Neuron (in vitro differentiated cells): ENCODE results near the gene SLC8A2.

Source experiments
- H2AFZ ChIP-seq: one replicate; pipeline ENCODE4 v1.6.1; 2013; ENCODE audit warnings: low read depth, mild to moderate bottlenecking, inconsistent platforms, low read length, moderate library complexity
- H3K27me3 ChIP-seq: one replicate; pipeline ENCODE4 v1.6.1; 2013; ENCODE audit warnings: low read length; ENCODE audit not compliant: insufficient read depth
- H3K36me3 ChIP-seq: one replicate; pipeline ENCODE4 v1.6.1; 2013; ENCODE audit warnings: low read length; ENCODE audit not compliant: insufficient read depth
- H3K4me1 ChIP-seq: one replicate; pipeline ENCODE4 v1.6.1; 2013; ENCODE audit warnings: low read length; ENCODE audit not compliant: insufficient read depth
- H3K4me3 ChIP-seq: 2 replicates; pipeline ENCODE4 v1.5.1; 2013; ENCODE audit warnings: mild to moderate bottlenecking, low read length, moderate library complexity
- H3K9me3 ChIP-seq: one replicate; pipeline ENCODE4 v1.6.1; 2013; ENCODE audit warnings: low read length

The SLC8A2 gene

DNA sequence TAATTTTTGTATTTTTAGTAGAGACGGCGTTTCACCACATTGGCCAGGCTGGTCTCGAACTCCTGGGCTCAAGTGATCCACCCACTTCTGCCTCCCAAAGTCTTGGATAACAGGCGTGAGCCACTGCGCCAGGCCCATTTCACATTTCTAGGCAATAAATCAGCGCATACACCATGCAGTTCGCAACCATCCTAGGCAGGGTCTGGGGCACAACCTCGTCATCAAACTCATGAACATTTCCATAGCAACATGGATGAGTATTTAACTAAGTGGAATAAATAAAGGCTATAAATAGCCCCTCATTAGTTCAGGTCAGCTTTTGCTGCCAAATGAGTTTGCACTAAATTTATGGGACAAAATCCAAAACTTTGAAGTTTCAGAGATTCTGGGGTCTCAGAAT is 60.6 kb downstream of the SLC8A2 start:
- no peak overlapping the region for H2AFZ ChIP-seq
- no peak overlapping the region for H3K4me3 ChIP-seq
- H3K4me1 ChIP-seq, result no peaks in the 10 kb centered on the region
- peaks cover 28% of the 10 kb centered on the region for H3K36me3 ChIP-seq
- H3K9me3 ChIP-seq, result no peaks in the 10 kb centered on the region
- H3K27me3 ChIP-seq, result no peaks in the 10 kb centered on the region

DNA sequence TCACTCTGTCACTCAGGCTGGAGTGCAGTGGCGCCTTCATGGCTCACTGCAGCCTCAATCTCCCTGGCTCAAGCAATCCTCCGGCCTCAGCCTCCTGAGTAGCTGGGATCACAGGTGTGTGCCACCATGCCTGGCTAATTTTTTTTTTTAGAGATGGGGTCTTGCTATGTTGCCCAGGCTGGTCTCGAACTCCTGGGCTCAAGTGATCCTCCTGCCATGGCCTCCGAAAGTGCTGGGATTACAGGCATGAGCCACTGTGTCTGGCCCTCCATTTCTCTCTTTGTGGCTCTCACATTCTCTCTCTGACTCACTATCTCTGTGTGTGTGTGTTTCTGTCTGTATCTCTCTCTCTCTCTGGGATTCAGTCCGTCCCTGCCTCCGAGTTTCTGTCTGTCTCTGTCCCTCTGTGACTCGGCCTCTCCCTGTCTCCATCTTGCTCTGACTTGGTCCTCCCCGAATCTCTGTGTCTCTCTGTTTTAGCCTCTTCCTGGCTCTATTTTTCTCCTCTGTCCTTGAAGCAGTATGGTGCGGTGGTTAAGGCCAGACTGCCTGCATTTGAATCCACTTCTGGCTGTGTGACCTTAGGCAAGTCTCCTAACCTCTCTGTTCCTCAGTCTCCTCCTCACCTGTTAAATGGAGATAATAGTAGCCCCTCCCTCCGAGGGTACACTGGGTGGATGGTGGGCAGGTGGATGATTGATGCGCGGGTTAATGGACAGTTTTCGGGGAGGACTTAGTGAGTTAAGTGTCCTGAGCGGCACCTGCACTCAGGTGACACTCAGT is 63.3 kb downstream of the SLC8A2 start:
- Histone ChIP-seq H3K36me3 (peaks cover 32% of the 10 kb centered on the region), H3K27me3 (no peaks in the 10 kb centered on the region), H3K4me1 (no peaks in the 10 kb centered on the region), H2AFZ (no peak overlapping the region), H3K4me3 (no peak overlapping the region), H3K9me3 (no peaks in the 10 kb centered on the region)

DNA sequence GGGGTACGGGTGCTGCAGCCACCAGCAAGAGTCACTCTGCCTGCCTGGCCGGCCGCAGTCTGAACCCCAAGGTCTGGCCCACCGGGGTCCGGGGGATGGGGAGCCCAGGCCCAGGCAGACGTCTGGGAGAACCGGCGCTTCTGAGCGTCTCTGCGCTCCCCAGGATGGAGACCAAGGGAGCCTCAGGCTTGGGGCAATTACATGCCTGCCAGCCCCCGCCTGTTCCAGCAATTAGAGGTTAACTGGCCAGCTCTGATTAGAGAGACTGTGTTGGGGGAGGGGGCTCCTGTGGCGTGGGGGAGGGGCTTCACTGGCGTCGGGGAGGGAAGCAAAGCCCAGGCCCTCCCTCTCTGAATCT is 64.3 kb downstream of the SLC8A2 start:
- Histone ChIP-seq H3K36me3 (peaks cover 29% of the 10 kb centered on the region), H3K9me3 (no peaks in the 10 kb centered on the region), H3K4me3 (no peak overlapping the region), H3K4me1 (no peaks in the 10 kb centered on the region), H2AFZ (no peak overlapping the region), H3K27me3 (no peaks in the 10 kb centered on the region)

DNA sequence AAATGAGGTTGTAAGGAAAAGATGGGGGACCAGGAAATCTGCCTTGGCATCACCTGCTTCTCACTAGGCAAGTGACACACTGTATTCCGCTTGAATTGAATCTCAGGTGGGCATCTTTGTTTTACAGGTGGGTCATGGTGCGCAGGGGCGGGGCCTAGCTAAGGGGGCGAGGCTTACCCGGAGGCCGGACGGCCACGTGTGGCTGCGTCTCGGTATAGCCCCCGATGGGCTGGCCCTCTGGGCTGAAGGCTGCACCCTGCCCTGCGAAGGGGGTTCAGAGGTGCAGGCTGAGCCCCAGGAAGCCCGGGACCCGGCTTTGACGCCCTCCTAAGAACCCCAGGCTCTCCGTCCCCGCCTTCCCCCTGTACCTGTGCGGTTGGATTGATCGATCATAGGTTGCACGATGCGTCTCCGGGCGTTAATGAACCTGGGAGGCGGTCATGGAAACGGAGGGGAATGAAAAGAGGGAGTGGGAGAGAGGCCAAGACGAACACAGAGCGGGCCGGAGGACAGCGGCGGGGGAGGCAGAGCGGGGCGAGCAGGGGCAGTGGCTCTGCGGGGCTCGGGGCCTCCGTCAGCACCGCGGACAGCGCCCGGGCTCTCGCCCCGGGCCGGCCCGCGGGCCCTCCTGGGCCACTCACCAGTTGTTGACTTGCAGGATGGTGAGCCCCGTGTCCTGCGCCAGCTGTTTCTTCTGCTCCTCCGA is 64.8 kb downstream of the SLC8A2 start:
- Histone ChIP-seq H3K4me1 (no peaks in the 10 kb centered on the region), H3K9me3 (no peaks in the 10 kb centered on the region), H3K4me3 (no peak overlapping the region), H3K27me3 (no peaks in the 10 kb centered on the region), H2AFZ (no peak overlapping the region), H3K36me3 (peaks cover 29% of the 10 kb centered on the region)

DNA sequence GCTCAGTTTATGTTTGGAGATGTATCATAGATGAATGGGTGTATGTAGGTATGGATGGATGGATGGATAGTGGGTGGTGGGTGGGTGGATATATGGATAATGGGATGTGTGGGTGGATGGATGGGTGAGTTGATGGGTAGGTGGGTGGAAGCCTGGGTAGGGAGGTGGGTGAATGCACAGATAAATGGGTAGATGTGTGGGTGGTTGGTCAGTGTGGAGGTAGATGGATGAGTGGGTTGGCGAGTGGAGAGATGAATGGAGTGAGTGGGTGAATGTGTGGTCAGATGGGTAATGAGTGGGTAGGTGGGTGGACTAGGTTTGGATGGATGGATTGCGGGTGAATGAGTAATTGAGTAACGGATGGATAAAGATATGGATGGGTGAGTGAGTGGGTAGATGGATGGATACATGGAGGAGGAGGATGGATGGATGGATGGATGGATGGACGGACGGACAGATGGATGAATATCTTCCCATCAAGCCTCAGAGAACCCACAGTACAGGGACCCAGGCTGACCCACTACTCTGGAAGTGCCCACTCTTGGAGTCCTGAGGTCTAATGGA is 65.8 kb downstream of the SLC8A2 start:
- Histone ChIP-seq H3K36me3 (peaks cover 29% of the 10 kb centered on the region), H3K9me3 (no peaks in the 10 kb centered on the region), H3K4me1 (no peaks in the 10 kb centered on the region), H3K4me3 (no peak overlapping the region), H3K27me3 (no peaks in the 10 kb centered on the region), H2AFZ (no peak overlapping the region)

DNA sequence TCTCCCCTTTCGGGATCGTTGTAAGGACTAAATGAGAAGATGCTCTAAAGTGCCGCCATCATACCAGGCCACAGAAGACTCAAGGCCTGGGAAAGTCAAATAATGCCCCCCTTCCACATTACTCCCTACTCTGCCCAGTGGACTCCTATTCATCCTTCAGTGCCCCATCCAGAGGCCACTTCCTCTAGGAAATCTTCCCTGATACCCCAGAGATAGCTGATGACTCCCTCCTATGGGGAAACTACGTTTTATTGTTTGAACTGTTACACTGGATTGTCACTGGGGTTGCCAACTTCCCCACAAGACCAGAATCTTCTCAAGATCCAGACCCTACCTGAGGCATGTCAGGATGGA is 66.5 kb downstream of the SLC8A2 start:
- H3K4me1 ChIP-seq, result no peaks in the 10 kb centered on the region
- peaks cover 29% of the 10 kb centered on the region for H3K36me3 ChIP-seq
- H3K27me3 ChIP-seq, result no peaks in the 10 kb centered on the region
- no peak overlapping the region for H2AFZ ChIP-seq
- no peaks in the 10 kb centered on the region for H3K9me3 ChIP-seq
- no peak overlapping the region for H3K4me3 ChIP-seq

DNA sequence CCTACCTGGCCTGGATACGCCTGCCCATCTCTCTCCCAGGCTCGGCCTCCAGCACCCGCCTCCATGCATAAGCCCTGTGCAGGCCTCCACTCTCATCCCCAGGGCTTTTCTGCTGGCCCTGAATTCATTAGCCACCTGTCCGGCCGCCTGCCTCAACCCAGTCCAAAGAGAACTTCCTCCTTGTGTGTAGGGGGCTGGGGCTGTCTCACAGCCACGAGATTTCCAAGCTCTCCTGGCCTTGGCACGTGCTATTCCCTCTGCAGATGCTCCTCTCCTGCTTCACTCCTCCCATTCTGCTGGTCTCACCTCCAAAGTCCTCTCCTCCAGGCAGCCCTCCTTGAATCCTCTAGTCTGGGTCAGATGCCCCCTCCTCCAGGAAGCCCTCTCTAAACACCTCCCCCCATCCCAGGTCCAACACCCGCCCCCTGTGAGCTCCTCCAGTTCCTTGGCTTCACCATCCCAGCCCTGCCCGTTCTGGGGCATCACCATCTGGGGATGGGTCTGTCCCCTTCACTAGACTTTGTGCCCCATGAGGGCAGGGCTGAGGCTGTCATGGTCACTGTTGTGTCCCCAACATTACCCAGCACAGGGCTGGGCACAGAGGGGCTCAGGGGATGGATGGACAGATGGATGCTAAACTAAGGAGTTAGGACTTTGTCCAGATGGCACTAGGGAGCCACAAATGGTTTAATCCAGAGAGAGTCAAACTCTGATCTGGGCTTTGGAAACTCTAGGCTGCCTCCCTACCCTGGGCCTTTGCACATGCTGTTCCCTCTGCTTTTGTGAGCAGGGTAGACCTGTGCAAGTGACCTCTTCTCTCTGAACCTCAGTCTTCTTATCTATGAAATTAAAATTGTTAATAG is 67.1 kb downstream of the SLC8A2 start:
- no peaks in the 10 kb centered on the region for H3K27me3 ChIP-seq
- H3K9me3 ChIP-seq, result no peaks in the 10 kb centered on the region
- no peak overlapping the region for H2AFZ ChIP-seq
- H3K4me1 ChIP-seq, result no peaks in the 10 kb centered on the region
- H3K4me3 ChIP-seq, result no peak overlapping the region
- H3K36me3 ChIP-seq, result peaks cover 29% of the 10 kb centered on the region

DNA sequence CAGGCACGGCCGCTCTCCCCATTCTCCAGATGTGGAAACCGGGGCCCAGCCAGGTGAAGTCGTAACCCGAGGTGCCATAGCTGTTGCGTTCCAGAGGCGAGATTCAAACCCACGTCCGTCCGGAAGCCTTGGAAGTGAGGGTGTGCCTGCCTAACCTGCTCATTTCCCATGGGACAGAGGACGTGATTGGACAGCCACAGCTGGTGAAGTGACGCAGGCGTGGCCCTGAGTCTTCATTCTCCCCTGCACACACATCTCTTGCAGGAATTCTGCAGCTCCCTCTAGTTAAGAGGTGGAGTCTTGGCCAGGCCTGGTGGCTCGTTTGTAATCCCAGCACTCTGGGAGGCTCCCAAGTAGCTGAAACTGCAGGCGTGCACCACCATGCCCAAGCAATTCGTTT is 69.2 kb downstream of the SLC8A2 start:
- H3K4me3 ChIP-seq, result no peak overlapping the region
- H3K4me1 ChIP-seq, result peaks cover 12% of the 10 kb centered on the region
- H3K27me3 ChIP-seq, result no peaks in the 10 kb centered on the region
- H2AFZ ChIP-seq, result no peak overlapping the region
- peaks cover 18% of the 10 kb centered on the region for H3K36me3 ChIP-seq
- H3K9me3 ChIP-seq, result no peaks in the 10 kb centered on the region

DNA sequence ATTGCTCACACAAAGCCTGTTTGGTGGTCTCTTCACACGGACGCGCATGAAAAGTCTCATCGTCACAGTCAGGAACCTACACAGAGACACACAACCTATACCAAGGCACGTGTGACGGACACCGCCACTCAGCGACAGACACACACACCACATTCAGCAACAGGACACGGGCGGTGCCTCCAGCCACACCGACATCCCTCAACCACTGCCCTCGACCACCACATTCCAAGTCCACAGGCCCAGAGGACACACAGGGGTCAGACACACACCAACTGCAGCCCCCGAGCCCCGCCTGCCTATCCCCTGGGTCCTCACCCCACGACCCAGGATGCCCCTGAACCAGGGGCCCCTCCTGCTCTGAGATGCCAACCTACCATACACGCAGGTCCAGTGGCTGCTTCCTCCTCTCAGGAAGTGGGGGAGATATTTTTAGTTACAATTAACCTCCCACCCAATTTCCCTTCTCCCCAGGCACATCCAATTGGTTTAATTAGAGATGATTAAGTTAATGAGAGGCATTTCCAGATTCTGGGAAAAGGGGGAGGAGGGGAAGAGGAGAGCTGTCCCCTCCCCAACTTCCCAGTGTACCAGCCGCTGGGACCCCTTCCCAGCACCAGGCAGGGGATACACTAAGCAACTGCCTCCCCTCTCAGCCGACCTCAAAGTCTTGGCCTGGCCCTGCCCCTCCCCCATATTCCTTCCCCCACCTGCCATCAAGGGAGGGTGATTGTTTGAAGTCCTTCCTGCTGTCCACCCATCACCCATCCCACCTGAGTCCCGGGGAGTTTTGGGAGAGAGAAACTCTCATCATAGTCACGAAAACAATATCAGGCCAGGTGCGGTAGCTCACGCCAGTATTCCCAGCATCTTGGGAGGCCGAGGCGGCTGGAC is 72.7 kb downstream of the SLC8A2 start:
- H3K36me3 ChIP-seq, result peaks cover 2% of the 10 kb centered on the region
- no peak overlapping the region for H2AFZ ChIP-seq
- no peaks in the 10 kb centered on the region for H3K27me3 ChIP-seq
- H3K4me1 ChIP-seq, result peaks cover 12% of the 10 kb centered on the region
- H3K4me3 ChIP-seq, result no peak overlapping the region
- no peaks in the 10 kb centered on the region for H3K9me3 ChIP-seq

DNA sequence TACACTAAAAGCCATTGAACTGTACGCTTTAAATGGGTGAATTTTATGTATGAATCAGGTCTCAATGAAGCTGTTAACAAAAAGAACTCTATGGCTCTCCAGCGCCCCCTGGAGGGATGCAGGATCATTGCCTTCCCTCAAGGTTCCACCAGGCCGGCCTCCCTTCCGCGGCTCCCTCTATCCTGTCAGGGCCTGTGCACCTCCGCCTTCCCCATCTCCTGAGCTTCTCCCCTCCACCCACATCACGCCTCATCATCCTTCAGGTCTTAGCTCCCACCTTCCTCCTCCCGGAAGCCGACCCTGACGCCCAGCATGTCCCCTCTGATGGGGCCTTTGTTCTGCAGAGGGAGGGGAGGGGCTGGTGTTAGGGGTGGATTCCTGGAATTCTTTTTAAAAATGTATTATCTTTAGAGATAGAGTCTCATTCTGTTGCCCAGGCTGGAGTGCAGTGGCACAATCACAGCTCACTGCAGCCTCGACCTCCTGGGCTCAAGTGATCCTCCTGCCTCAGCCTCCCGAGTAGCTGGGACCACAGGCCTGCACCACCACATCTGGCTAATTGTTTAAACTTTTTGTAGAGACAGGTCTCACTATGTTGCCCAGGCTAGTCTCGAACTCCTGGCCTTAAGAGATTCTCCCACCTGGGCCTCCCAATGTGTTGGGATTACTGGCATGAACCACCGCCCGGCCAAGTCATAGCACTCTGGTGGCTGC is 80.0 kb downstream of the SLC8A2 start:
- H3K4me3 ChIP-seq, result no peak overlapping the region
- H3K4me1 ChIP-seq, result no peaks in the 10 kb centered on the region
- H3K36me3 ChIP-seq, result no peaks in the 10 kb centered on the region
- no peak overlapping the region for H2AFZ ChIP-seq
- H3K9me3 ChIP-seq, result no peaks in the 10 kb centered on the region
- no peaks in the 10 kb centered on the region for H3K27me3 ChIP-seq

DNA sequence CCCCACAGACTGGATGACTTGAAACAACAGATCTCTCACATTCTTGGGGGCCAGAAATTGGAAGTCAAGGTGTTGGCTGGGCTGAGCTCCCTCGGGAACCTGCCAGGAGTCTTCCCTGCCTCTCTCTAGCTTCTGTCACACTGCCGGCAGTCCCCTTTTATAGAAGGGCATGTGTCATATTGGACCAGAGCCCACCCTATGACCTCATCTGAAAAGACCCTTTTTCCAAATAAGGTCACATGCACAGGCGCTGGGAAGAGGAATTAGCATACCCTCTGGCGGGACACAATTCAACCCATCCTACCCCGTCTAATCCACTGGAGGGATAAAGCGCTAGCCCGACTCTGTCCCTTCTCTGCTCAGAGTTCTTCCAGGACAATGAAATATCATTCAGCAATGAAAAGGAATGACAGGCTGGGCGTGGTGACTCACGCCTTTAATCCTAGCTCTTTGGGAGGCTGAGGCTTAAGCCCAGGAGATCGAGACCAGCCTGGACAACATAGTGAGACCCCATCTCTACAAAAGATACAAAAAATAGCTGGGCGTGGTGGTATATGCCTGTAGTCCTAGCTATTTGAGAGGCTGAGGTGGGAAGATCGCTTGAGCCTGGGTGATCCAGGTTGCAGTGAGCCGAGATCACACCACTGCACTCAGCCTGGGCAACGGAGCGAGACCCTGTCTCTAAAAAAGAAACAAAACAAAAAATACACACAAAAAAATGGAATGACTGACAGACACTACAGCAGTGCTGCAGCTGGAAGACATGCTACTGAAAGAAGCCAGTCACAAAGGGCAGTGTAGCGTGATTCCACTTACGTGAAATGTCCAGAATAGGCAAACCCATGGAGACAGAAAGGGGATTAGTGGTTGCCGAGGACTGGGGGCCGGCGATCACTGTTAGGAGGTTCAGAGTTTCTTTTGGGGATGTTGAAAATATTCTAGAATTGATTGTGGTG is 80.9 kb downstream of the SLC8A2 start:
- Histone ChIP-seq H3K27me3 (no peaks in the 10 kb centered on the region), H3K4me1 (no peaks in the 10 kb centered on the region), H3K9me3 (no peaks in the 10 kb centered on the region), H2AFZ (no peak overlapping the region), H3K4me3 (no peak overlapping the region), H3K36me3 (no peaks in the 10 kb centered on the region)
